GM19023 (cell line): ENCODE results near the gene FLG2.

Experiments used
- ATAC-seq: cut with Tn5 transposase; IDR thresholded peaks from one replicate; pipeline ENCODE4 v1.9.1; 2021; ENCODE audit warnings: mild to moderate bottlenecking, moderate library complexity; ENCODE audit not compliant: unreplicated experiment

The FLG2 gene

DNA sequence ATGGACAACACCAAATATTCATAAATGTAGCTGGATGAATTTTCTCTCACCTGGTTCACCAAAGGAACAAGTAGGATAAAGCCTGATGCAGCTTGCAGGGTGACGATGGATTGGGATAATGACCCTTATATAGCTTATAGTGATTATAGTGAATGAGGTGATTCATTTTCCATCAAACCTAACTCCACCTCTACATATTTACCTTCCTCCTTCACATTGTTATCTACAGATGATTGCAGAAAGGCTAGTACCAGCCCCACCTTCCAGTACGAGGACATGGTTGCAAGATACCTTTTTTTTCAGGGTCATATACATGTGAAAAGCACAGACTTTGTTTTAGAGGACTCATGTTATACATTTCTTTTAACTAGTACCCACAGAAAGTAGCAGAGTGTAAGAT is at the start of gene FLG2:
TSS of gene FLG2 (minus strand) at position 101 of the 400 bp plus-strand sequence. CDS start 1,122 bp downstream, outside the sequence.
- no peak for ATAC-seq

DNA sequence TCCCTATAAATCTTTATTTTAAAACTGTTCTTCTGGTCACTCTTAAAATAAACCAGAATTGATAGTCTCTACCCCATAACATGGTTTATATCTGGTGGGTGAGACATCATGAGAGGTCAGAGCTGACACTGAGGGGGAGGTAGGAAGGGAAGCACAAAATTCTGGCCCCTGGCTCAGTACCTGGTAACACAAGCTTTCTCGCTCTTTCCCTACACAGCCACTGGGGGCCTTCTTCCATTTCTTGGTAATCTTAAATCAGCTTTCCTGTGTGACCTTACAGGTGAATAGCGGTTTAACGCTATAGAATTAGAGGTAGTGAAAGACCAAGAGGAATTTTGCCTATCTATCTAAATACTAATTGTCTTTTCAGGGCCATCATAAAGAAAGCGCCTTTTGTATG is 48.9 kb upstream of the FLG2 start:
- no peak for ATAC-seq

GRCh38 chr1:152398812-152399698 is 39.2 kb upstream of the FLG2 start:
- no peak for ATAC-seq

- ATAC-seq = no peak
Observed at GRCh38 chr1:152397474-152397873, 37.7 kb upstream of the FLG2 start.

DNA sequence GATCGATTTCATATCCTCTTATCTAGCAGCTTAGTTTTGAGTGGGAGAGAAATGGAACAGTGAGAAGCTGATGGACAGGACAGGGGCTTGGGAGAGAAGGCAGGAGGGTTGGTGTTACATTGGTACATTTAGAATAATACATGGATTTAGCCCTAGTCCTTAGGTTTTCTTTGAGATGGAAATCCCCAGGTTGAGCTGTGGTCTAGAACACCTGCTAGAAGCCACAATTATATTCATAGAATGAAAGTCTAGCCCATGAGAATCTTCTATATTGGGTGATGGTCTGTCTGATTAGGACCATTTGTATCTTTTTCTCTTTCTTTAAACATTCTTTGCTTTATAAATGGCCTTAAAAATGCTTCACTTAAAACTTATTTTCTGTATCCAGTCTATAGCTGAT is 34.3 kb upstream of the FLG2 start:
- no peak for ATAC-seq

- no peak for ATAC-seq
Observed at GRCh38 chr1:152392909-152393308, 33.1 kb upstream of the FLG2 start.

GRCh38 chr1:152388889-152389288 is 29.1 kb upstream of the FLG2 start:
- no peak for ATAC-seq

- ATAC-seq = no peak
Observed at GRCh38 chr1:152386940-152387339, 27.1 kb upstream of the FLG2 start.

GRCh38 chr1:152380932-152381331 is 21.1 kb upstream of the FLG2 start:
- no peak for ATAC-seq

GRCh38 chr1:152374451-152374850 is 14.6 kb upstream of the FLG2 start:
- ATAC-seq = no peak

- ATAC-seq = no peak
Observed at GRCh38 chr1:152372672-152373071, 12.9 kb upstream of the FLG2 start.

- no peak for ATAC-seq
Observed at GRCh38 chr1:152367436-152367835, 7.6 kb upstream of the FLG2 start.

GRCh38 chr1:152356736-152357135 is 3.1 kb downstream of the FLG2 start:
- ATAC-seq = no peak

DNA sequence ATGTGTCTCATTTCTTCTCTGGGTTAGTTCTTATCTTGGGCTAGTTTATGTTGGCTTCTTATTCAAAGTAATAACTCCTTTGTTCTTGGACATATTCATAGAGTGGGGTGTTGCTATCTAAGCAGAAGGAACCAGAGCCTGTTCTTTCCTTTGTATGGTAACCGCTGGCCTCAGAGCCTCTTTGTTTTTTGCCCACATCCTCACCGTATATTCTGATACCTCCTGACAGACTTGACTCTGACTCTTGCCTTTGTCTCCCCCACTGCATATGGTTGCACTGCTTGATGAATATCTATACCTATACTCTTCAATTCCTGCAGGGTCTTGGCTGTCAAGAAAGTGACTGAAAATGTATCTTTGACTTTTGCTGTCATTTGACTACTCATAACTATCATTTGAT is 10.2 kb downstream of the FLG2 start:
- no peak for ATAC-seq

GRCh38 chr1:152348447-152348846 is 11.4 kb downstream of the FLG2 start:
- ATAC-seq = no peak

- ATAC-seq = no peak
Observed at GRCh38 chr1:152347116-152347728, 12.6 kb downstream of the FLG2 start.

- no peak for ATAC-seq
Observed at GRCh38 chr1:152344438-152344837, 15.4 kb downstream of the FLG2 start.

- ATAC-seq = no peak
Observed at GRCh38 chr1:152343006-152343405, 16.8 kb downstream of the FLG2 start.

DNA sequence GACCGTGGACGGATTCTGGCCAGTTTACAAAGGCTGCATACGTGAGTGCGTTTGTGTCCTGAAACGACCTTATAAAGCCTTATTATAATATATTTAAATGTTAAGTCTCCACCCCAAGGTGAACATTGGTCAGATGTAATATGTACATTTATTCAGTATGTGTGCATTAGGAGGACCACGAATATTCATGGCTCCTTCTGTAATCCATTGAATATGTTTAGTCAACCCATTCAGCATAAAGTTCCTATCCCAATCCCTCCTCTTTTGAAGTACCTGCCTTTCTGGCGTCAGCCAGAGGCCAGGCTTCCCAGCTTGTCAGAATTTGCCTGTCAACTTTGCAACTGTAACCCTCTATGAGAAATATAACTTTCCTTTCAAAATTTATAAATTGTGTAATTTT is 24.4 kb downstream of the FLG2 start:
- no peak for ATAC-seq

DNA sequence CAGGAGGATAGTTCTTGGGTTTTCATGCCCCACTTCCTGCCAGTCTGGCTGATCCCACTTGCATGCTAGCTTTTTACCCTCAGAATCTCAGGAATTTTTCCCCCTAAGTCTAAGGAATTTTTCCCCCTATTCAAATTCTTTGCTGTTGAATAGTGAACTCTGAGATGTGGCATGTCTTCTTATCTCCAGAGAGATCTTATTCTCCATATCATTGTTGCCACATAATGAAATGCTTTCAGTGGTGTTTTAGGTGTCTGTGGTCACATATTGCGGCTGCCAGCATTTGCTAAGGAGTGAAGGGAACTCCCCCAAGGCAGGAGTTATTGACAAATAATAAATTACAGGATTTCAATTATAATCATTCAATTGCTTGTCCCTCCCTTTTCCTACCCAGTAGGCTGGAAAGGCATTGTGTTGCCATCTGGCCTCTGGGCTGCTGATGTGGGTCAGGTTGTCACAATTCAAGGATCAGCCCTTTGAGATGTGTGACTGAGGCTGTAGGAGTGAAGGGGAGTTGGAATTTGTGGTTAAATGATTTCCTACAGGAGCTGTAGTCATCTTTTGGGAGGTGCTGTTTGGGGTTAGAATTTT is 30.9 kb downstream of the FLG2 start:
- no peak for ATAC-seq

DNA sequence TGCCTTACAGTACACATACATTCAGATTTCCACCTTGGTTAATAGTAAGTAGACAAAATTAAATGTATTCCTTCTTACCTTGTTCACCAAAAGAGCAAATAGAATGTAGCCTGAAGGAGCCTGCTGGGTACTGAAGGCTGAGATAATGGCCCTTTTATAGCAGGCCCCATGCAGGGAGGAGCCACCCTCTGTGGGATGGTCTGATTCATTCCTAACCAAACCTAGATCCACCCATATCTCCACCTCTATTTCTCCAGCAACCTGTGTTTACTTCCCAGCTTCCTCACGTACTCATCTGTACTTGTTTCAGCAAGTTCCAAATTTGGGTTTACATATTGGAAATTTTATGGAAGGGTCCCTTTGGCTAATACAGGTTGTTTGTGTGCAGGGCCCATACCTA is 34.7 kb downstream of the FLG2 start, which contains the start of gene FLG:
TSS of gene FLG (minus strand) at position 129 of the 400 bp plus-strand sequence. CDS start 9,783 bp downstream, outside the sequence.
- no peak for ATAC-seq

DNA sequence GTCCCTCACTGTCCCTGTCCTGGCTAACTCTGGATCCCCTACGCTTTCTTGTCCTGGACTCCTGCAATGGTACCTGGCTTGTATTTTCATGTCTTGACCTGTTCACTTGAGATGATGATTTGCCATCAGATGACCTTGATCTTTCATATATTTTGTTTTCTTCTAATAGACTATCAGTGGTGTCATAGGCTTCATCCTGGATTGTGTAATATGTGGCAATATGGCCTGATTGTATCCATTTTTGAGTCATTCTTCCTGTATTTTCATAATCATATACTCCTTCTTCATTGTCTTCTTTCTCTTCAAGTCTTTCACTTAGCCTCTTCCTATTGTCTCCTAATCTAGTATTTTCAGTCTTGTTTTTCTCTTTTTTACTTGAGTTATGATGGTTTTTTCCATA is 45.8 kb downstream of the FLG2 start:
- ATAC-seq = no peak
